ENCODE measurements around the gene CNOT6.

DNA sequence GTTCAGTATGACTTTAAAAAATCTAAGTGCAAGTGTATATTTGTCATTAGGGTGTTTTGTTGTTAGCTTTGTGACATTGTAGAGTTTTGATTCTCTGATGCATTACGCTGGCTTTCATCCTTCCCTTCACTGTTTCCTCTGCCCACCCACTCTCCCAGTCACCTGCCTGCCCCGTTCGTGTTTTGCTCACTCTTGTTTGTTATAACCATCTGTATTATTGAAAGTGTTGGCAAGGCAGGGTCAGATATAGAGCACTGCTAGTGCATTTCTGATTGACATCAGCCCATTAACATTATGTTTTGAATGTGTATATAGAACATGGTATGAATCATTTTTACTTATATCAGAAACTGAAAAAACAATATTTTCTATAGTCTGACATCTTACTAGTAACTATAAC is 69.8 kb downstream of the CNOT6 start:
- TF ChIP-seq, protein P1, sequence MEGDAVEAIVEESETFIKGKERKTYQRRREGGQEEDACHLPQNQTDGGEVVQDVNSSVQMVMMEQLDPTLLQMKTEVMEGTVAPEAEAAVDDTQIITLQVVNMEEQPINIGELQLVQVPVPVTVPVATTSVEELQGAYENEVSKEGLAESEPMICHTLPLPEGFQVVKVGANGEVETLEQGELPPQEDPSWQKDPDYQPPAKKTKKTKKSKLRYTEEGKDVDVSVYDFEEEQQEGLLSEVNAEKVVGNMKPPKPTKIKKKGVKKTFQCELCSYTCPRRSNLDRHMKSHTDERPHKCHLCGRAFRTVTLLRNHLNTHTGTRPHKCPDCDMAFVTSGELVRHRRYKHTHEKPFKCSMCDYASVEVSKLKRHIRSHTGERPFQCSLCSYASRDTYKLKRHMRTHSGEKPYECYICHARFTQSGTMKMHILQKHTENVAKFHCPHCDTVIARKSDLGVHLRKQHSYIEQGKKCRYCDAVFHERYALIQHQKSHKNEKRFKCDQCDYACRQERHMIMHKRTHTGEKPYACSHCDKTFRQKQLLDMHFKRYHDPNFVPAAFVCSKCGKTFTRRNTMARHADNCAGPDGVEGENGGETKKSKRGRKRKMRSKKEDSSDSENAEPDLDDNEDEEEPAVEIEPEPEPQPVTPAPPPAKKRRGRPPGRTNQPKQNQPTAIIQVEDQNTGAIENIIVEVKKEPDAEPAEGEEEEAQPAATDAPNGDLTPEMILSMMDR (IDR thresholded peaks at IDR 0.05) = no peak
- no peak for TF ChIP-seq POLR2A (IDR thresholded peaks at IDR 0.05)

Data from prostate gland (tissue), 2 donors.